Skeletal muscle satellite cell (primary cell): ENCODE measurements around the gene SSNA1.

ENCODE experiments used
- H3K27me3 ChIP-seq: 2 replicates; pipeline ENCODE4 v1.7.0; 2013; ENCODE audit warnings: low read length; ENCODE audit not compliant: control insufficient read depth, insufficient read depth
- H3K36me3 ChIP-seq: 2 replicates; pipeline ENCODE4 v1.7.0; 2013; ENCODE audit warnings: mild to moderate bottlenecking, control low read depth, low read length; ENCODE audit not compliant: insufficient read depth
- H3K4me1 ChIP-seq: 2 replicates; pipeline ENCODE4 v1.7.0; 2013; ENCODE audit warnings: low read length; ENCODE audit not compliant: control insufficient read depth, insufficient read depth
- H3K4me2 ChIP-seq: 2 replicates; pipeline ENCODE4 v1.7.0; 2013; ENCODE audit warnings: mild to moderate bottlenecking, low read length
- H3K4me3 ChIP-seq: 2 replicates; pipeline ENCODE4 v1.7.0; 2013; ENCODE audit warnings: low read length
- H3K9ac ChIP-seq: 2 replicates; pipeline ENCODE4 v1.7.0; 2013; ENCODE audit warnings: mild to moderate bottlenecking, low read depth, low read length, moderate library complexity
- H3K9me3 ChIP-seq: replicated peaks from 2 replicates; pipeline ENCODE4 v1.7.0; 2013; ENCODE audit warnings: mild to moderate bottlenecking, control low read depth, low read length

Gene SSNA1

DNA sequence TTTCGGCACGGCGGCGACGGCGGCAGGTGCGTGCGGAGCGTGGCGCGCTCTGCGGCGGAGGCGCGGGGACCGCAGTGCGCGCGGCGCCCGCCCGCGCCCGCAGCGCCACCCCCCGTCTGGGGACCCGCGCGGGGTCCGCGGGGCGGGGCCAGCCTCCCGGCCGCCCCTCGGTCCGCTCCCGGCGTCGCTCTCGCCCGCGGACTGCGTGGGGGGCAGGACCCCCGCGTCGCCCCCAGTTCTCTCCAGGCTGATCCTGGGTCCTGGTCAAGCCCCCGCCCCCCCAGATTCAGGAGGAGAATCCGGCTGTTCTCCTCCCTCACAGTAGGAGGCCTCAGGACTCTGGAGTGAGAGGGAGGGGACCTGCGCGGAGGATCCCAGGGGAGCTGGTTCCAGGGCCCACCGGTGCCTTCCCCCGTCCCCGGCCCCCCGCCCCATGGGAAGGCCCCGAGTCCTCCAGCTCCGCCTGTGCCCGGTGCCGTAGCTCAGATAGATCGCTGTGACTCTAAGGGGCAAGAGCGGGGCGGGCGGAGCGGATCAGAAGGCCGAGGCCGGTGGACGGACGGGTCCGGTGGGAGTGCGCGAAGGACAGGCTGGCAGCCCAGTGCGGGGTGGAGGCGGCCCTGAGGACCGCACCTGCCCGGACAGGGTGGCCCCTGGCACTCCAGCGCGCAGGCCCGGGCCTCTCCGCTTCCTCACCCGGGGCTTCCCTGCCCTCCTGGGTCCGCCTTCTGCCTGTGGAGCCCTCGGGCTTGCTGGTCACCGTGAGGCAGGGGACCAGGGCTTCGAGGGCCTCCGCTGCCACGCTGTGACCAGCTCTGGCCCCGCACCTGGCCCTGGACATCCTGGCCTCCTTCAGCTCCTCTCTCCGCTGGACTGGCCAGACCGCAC, 34.0 kb downstream of the SSNA1 start, which contains the start of gene RNF208:
Gene RNF208 (minus strand): TSS at position 51 of the 888 bp plus-strand sequence. CDS start 1,028 bp downstream, outside the sequence.
- Histone ChIP-seq H3K9me3 (no peaks in the 10 kb centered on the region), H3K4me2 (peak within 1 kb of the TSS; percentile 89), H3K27me3 (no peaks in the 10 kb centered on the region), H3K36me3 (no peaks in the 10 kb centered on the region), H3K9ac (peak within 1 kb of the TSS; percentile 59), H3K4me3 (peak within 1 kb of the TSS; percentile 96), H3K4me1 (peaks cover 56% of the 10 kb centered on the region)

DNA sequence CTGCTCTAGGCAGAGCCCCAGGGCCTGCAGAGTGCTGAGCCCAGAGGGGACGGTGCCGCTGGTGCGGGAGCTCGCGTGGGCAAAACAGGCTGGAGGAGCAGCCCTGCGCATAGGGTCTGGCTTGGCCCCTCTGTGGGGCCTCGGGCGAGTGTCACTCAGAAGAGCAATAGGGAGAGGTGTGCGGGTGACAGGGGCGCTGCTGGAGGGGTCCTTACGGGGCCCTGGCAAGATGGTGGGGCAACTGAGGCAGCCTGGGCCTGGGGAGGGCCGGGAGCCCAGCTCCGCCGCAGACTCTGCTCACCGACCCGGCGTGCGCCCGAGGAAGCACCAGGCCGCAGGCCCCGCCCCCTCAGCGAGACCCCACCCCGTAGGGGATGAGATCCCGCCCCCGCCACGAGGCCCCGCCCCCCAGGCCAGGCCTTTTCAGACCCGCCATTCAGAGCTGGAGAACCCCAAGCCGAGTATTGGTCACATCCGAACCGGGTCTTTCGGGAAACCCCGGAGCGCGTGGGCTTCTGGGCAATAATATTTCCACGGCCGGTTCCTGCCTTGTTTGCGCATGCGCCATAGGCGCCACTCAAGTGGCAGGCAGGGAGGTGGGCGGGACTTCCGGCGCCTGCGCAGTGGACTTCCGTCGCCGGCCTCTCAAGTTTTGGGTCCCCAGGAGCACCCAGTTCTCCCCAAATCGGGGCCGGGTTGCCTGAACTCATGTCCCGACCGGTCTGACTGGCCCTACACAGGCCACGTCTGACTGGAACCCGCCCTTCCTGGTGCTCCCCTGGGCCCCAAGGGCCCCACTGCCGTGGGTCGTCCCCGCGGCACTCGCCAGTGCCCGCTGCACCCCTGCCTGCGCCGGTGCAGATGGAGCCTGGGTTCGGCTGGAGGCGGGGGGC, 34.8 kb downstream of the SSNA1 start:
- Histone ChIP-seq H3K9ac (peak overlapping the region; percentile 99), H3K4me3 (peak overlapping the region; percentile 96), H3K27me3 (no peaks in the 10 kb centered on the region), H3K4me1 (peaks cover 50% of the 10 kb centered on the region), H3K9me3 (no peaks in the 10 kb centered on the region), H3K4me2 (peak overlapping the region; percentile 98), H3K36me3 (no peaks in the 10 kb centered on the region)

DNA sequence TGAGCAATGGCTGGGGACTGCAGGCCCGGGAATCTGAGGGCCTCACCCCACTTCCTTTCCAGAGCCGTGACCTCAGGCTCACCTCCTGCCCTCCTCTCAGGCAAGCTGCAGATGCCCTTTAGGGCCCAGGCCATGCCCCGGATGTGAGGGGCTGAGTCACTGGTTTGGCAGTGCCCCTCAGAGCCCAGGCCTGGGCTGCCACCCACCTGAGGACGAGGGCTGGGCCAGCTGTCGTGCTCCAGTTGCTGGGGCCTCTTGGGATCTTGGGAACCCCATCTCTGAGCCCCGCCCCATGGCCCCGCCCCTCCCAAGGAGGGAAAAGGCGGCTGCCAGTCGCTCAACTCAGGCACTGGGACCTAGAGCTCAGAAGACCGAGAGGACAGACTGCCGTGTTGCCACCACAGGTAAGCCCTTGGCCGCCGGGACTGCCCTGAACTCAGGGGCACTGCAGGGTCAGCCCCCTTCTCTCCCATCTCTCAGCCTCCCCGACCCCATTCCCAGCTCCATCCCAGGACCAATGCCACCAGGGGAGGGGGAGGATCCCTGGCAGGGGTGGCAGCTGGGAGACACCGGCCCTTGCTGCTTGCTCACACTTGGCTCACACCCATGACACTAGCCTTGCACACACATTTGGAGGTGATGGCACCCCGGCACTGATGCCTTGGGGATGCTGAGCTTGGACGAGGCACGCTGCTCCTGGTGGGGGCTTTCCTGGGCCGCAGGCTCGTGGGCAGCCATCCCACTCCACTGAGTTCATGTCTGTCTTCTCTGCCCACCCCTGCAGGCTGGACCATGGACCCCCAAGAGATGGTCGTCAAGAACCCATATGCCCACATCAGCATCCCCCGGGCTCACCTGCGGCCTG, 36.6 kb downstream of the SSNA1 start, which contains the start of gene CYSRT1:
Gene CYSRT1 (plus strand): TSS at position 345 of the 865 bp plus-strand sequence. CDS start 448 bp downstream, at position 793.
- peak within 1 kb of the TSS; percentile 96 for H3K4me3 ChIP-seq
- peak within 1 kb of the TSS; percentile 99 for H3K9ac ChIP-seq
- H3K27me3 ChIP-seq: no peaks in the 10 kb centered on the region
- H3K4me2 ChIP-seq: peak within 1 kb of the TSS; percentile 98
- no peaks in the 10 kb centered on the region for H3K9me3 ChIP-seq
- peaks cover 42% of the 10 kb centered on the region for H3K4me1 ChIP-seq
- H3K36me3 ChIP-seq: no peaks in the 10 kb centered on the region

DNA sequence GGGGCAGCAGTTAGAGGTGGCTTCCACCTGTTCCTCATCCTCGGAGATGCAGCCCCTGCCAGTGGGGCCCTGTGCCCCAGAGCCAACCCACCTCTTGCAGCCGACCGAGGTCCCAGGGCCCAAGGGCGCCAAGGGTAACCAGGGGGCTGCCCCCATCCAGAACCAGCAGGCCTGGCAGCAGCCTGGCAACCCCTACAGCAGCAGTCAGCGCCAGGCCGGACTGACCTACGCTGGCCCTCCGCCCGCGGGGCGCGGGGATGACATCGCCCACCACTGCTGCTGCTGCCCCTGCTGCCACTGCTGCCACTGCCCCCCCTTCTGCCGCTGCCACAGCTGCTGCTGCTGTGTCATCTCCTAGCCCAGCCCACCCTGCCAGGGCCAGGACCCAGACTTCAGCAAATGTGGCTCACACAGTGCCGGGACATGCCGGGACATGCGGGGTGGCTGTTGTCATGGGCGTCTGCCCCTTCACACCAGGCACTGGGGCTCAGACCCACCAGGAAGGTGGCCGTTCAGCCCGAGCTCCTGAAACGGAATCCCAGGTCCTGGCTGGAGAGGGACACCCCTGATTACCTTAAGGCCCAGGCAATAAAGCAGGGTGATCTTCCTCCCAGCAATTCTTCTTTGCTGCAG, 37.3 kb downstream of the SSNA1 start:
- no peak overlapping the region for H3K4me3 ChIP-seq
- no peak overlapping the region for H3K9ac ChIP-seq
- H3K9me3 ChIP-seq: no peaks in the 10 kb centered on the region
- no peaks in the 10 kb centered on the region for H3K27me3 ChIP-seq
- H3K36me3 ChIP-seq: no peaks in the 10 kb centered on the region
- H3K4me2 ChIP-seq: no peak overlapping the region
- H3K4me1 ChIP-seq: peaks cover 42% of the 10 kb centered on the region

DNA sequence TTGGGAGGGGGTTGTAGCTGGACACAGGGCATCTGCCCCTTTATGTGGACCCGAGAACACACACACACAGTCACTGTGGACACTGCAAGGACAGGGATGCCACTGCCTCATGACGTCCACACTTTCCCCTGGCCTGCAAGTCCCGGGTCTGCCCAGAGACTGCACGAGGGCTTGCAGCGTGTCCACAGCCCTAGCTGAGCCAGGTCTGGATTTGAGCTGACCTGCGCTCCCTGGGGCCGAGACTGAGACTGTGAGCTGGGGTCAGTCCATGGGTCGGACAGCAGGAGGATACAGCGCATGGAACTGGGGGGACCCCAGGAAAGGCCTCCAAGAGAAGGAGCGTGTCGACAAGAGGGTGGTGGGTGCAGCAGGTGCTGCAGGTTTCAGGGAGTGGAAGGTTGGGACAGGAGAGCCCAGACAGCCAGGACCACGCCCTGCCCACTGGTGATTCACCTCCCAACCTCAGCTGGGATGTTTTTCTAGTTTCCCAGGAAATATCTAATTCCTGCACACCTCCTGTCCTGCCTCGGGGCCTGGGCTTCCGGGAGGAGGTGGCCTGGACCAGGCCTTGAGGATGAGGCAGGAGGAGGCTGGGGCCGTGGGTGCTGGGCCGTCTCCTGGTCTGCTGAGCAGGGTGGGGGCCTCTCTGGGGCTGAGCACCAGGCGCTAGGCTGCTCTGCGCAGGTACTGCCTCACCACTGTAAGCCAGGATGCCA, 38.0 kb downstream of the SSNA1 start:
- no peak overlapping the region for H3K4me3 ChIP-seq
- H3K4me1 ChIP-seq: peaks cover 42% of the 10 kb centered on the region
- H3K4me2 ChIP-seq: peak overlapping the region; percentile 35
- peak overlapping the region; percentile 26 for H3K9ac ChIP-seq
- no peaks in the 10 kb centered on the region for H3K9me3 ChIP-seq
- no peaks in the 10 kb centered on the region for H3K27me3 ChIP-seq
- H3K36me3 ChIP-seq: no peaks in the 10 kb centered on the region

DNA sequence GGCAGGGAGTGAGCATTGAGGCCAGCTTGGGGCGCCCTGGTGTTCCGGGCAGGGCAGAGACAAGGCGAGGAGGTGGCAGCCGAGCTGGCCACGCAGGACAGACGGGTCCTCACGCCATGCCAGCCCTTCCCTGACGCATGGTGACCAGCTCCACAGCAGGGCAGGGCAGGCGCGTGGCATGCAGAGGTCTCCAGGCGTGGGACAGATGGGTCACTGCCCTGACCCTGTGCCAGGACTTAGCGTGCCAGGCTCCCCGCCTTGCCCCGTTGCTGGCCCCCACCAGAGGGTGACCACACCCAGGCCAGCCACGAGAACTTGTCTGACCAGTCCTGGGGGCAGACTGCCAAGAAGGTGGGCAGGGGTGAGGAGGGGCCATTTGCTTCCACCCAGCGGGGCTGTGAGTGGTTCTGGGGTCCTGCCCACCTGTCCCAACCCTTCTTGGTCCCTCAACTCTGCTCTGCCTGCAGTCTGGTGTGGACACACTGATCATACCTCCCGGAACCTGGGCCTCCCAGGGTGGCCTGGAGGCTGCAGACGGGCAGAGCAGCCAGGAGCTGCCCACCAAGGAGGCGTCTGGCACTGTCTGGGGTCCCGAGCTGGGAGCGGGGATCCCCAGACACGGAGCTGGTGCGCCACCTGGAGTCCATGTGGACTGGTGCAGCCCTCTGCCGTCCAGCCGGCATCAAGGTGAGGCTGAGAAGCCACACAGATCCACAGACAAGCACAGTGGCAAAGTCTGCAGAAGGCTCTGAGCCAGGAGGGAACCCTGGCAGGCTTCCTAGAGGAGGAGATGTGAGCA, 38.8 kb downstream of the SSNA1 start, which contains the start of gene RNF224:
Gene RNF224 (plus strand): TSS at position 449 of the 799 bp plus-strand sequence. CDS start 834 bp downstream, outside the sequence.
- Histone ChIP-seq H3K4me1 (peaks cover 42% of the 10 kb centered on the region), H3K27me3 (no peaks in the 10 kb centered on the region), H3K9me3 (no peaks in the 10 kb centered on the region), H3K36me3 (no peaks in the 10 kb centered on the region), H3K9ac (peak within 1 kb of the TSS; percentile 26), H3K4me2 (peak within 1 kb of the TSS; percentile 35), H3K4me3 (no peak within 1 kb of the TSS)

DNA sequence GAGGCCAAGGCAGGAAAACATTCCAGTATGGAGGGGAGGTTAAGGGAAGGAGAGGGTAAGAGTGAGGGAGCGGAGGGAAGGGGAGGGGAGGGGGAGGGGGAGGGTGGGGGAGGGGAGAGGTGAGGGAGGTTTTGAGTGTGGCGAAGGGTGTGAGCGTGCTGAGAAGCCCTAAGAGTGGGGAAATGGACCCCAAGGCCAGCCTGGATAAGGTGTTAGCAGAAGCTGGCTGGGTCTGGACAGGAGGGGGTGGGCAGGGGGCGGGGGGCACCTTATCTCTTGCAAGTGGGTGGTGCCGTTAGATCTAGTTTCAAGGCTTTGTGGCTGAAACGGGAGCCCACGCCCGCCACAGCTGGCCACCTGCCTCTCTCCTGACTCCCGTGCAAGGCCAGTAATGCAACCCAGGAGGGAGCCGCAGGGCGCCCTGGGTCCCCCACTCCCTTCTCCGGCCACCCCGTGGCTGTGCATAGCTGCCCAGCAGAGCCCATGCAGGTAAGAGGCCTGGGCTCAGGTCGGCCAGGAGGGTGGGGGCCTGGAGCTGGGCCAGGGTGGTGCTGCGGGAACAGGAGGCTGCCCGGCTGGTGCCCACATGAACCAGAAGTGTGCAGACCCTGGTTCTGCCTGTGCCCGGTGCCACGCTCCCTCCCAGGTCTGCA, 39.5 kb downstream of the SSNA1 start:
- no peak overlapping the region for H3K9ac ChIP-seq
- no peaks in the 10 kb centered on the region for H3K9me3 ChIP-seq
- H3K27me3 ChIP-seq: no peaks in the 10 kb centered on the region

DNA sequence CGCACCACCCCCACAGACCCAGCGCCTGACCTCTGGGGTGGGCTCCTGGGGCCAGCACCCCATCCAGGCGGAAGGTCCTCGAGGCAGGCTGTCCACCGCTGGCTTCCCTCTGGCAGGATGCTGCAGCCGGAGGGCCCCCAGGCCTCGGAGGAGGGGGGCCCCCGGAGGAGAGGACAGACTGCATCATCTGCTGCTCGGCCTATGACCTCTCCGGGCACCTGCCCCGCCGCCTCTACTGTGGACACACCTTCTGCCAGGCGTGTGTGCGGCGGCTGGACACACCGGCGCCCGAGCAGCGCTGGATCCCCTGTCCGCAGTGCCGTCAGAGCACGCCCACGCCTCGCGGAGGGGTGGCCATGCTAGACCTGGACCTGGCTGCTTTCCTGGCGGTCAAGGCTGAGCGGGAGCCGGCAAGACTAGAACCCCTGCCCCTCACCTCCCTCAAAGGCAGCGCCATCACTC, 40.1 kb downstream of the SSNA1 start:
- no peaks in the 10 kb centered on the region for H3K9me3 ChIP-seq
- H3K4me2 ChIP-seq: no peak overlapping the region
- no peaks in the 10 kb centered on the region for H3K36me3 ChIP-seq
- H3K27me3 ChIP-seq: no peaks in the 10 kb centered on the region
- H3K9ac ChIP-seq: no peak overlapping the region
- no peak overlapping the region for H3K4me3 ChIP-seq
- H3K4me1 ChIP-seq: peaks cover 37% of the 10 kb centered on the region

More for the DNA sequence above, 39.5 kb downstream of the SSNA1 start:
- H3K4me3 ChIP-seq: no peak overlapping the region
- H3K4me2 ChIP-seq: no peak overlapping the region
- H3K4me1 ChIP-seq: peaks cover 39% of the 10 kb centered on the region
- no peaks in the 10 kb centered on the region for H3K36me3 ChIP-seq
